GM19025 (cell line): ENCODE data around the gene HTR5A.

Experiments
- ATAC-seq: cut with Tn5 transposase; IDR thresholded peaks from one replicate; pipeline ENCODE4 v1.9.1; 2021; ENCODE audit warnings: mild to moderate bottlenecking, low read depth, moderate library complexity; ENCODE audit not compliant: unreplicated experiment

The HTR5A gene

DNA sequence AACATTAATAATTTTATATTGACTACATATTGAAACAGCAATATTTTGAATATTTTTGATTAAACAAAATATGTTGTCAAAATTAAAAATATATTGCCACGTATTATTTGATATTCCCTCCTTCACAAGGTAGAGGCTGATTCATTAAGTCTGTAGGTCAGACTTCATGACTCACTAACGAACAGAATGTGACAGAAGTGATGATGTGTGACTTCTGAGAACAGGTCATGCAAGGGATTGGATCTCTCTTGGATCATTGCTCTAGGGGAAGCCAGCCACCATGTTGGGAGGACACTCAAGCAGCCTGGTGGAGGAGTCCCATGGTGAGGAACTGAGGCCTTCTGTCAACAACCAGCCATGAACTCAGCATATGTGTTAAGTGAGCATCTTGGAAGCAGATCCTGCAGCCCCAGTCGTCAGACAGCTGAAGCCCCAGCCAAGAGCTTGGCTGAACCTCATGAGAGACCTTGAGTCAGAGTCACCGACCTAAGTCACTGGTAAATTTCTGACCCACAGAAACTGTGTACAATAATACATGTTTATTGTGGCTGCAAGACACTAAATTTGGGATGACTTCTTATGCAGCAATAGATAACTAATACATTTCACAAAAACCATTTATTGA lies 66.6 kb downstream of the HTR5A start:
- no peak for ATAC-seq
